ENCODE data around the gene UQCC2.

Gene UQCC2

GRCh38 chr6:33744001-33744848 lies 32.7 kb upstream of the UQCC2 start:
- DNase-seq, result peak; percentile 82

- no peak for DNase-seq
Measured at GRCh38 chr6:33742837-33743236, 31.3 kb upstream of the UQCC2 start.

GRCh38 chr6:33742092-33742491 lies 30.6 kb upstream of the UQCC2 start:
- DNase-seq, result no peak

GRCh38 chr6:33740794-33741193 lies 29.3 kb upstream of the UQCC2 start:
- DNase-seq, result no peak

GRCh38 chr6:33740204-33740608 lies 28.7 kb upstream of the UQCC2 start:
- DNase-seq, result no peak

GRCh38 chr6:33739571-33739970 lies 28.1 kb upstream of the UQCC2 start:
- DNase-seq, result no peak

- DNase-seq, result no peak
Measured at GRCh38 chr6:33738879-33739278, 27.4 kb upstream of the UQCC2 start.

GRCh38 chr6:33738153-33738552 lies 26.7 kb upstream of the UQCC2 start:
- DNase-seq, result no peak

- no peak for DNase-seq
Measured at GRCh38 chr6:33737267-33738026, 25.9 kb upstream of the UQCC2 start.

GRCh38 chr6:33735216-33735615 lies 23.7 kb upstream of the UQCC2 start:
- DNase-seq, result no peak

- no peak for DNase-seq
Measured at GRCh38 chr6:33733709-33734007, 22.2 kb upstream of the UQCC2 start.

GRCh38 chr6:33732817-33733708 lies 21.6 kb upstream of the UQCC2 start:
- no peak for DNase-seq

- no peak for DNase-seq
Measured at GRCh38 chr6:33732385-33732784, 20.9 kb upstream of the UQCC2 start.

GRCh38 chr6:33731751-33732282 lies 20.3 kb upstream of the UQCC2 start:
- DNase-seq, result no peak

GRCh38 chr6:33731035-33731434 lies 19.5 kb upstream of the UQCC2 start:
- DNase-seq, result no peak

GRCh38 chr6:33730611-33731010 lies 19.1 kb upstream of the UQCC2 start:
- DNase-seq, result no peak

GRCh38 chr6:33729059-33729458 lies 17.6 kb upstream of the UQCC2 start:
- DNase-seq, result no peak

GRCh38 chr6:33728438-33728837 lies 16.9 kb upstream of the UQCC2 start:
- no peak for DNase-seq

- DNase-seq, result no peak
Measured at GRCh38 chr6:33727932-33728331, 16.4 kb upstream of the UQCC2 start.

GRCh38 chr6:33727126-33727525 lies 15.6 kb upstream of the UQCC2 start:
- DNase-seq, result no peak

GRCh38 chr6:33726696-33727095 lies 15.2 kb upstream of the UQCC2 start:
- no peak for DNase-seq

GRCh38 chr6:33725891-33726673 lies 14.6 kb upstream of the UQCC2 start:
- DNase-seq, result no peak
